K562 (cell line): ENCODE data around the gene FDPS. TPM values are rescaled to one million over a fixed set of nuclear protein-coding genes. Genes with fewer than 3 reads are reported as not detected.

ENCODE experiments used
- ARID2 ChIP-seq: fragments of 450-650 bp; IDR thresholded peaks from 2 replicates; pipeline ENCODE4 v1.6.1; 2017; ENCODE audit warnings: antibody characterized with exemption, mild to moderate bottlenecking
- ARID4B ChIP-seq: sonication (generic); formaldehyde crosslinking; IDR thresholded peaks from 2 replicates; pipeline ENCODE4 v1.8.0; 2022; ENCODE audit warnings: mild to moderate bottlenecking, missing genetic modification reagents
- ASH1L ChIP-seq: fragments of 450-650 bp; IDR thresholded peaks from 2 replicates; pipeline ENCODE4 v1.6.1; 2018; ENCODE audit warnings: borderline replicate concordance, mild to moderate bottlenecking, low read depth; ENCODE audit not compliant: partially characterized antibody
- CEBPZ ChIP-seq: fragments of 150-350 bp; IDR thresholded peaks from 2 replicates; pipeline ENCODE4 v1.6.1; 2014; ENCODE audit warnings: low read depth, mild to moderate bottlenecking, low read length, borderline replicate concordance
- NONO ChIP-seq, 2 experiments: fragments of 200-400 bp in 1 of 2; fragments of 450-650 bp in 1 of 2; formaldehyde crosslinking in 1 of 2; IDR thresholded peaks; 2 replicates each; pipeline ENCODE4 v1.6.1; 2017; ENCODE audit warnings: low read depth in 2 of 2, mild to moderate bottlenecking in 2 of 2, moderate library complexity in 2 of 2, low read length in 1 of 2
- PCBP1 ChIP-seq: fragments of 200-400 bp; formaldehyde crosslinking; IDR thresholded peaks from 2 replicates; pipeline ENCODE4 v1.6.1; 2018; ENCODE audit warnings: mild to moderate bottlenecking, low read depth, low read length; ENCODE audit not compliant: poor library complexity, severe bottlenecking
- PHF20 ChIP-seq: fragments of 450-650 bp; IDR thresholded peaks from 2 replicates; pipeline ENCODE4 v1.6.1; 2018; ENCODE audit not compliant: partially characterized antibody
- RREB1 ChIP-seq: fragments of 250-450 bp; sonication (Bioruptor Pico); IDR thresholded peaks from 2 replicates; pipeline ENCODE4 v1.4.0; 2020
- ZNF347 ChIP-seq: fragments of 450-650 bp; formaldehyde crosslinking; IDR thresholded peaks from 2 replicates; pipeline ENCODE4 v1.4.0; 2020; ENCODE audit warnings: low read depth, mild to moderate bottlenecking, moderate library complexity
- ZNF431 ChIP-seq: sonication (generic); formaldehyde crosslinking; IDR thresholded peaks from 2 replicates; pipeline ENCODE4 v1.8.0; 2022; ENCODE audit warnings: mild to moderate bottlenecking, missing genetic modification reagents
- ZNF79 ChIP-seq: fragments of 250-450 bp; sonication (Bioruptor Pico); IDR thresholded peaks from 2 replicates; pipeline ENCODE4 v1.4.0; 2020; ENCODE audit warnings: low read depth, mild to moderate bottlenecking, moderate library complexity
- ZNF830 ChIP-seq: fragments of 250-450 bp; sonication (Bioruptor Pico); IDR thresholded peaks from 2 replicates; pipeline ENCODE4 v1.5.0; 2021; ENCODE audit warnings: mild to moderate bottlenecking
- polyA plus RNA-seq, 8 experiments: library from polyadenylated mRNA; depleted of rRNA in 4 of 8; stranded (reverse) in 5 of 8; unstranded in 3 of 8; fragments of >200 nt; fragmentation: Nextera tagmentation in 2 of 8; fragmentation: Illumina TruSeq in 1 of 8; extraction: Ambion mirVana in 2 of 8; extraction: Trizol in 1 of 8; gene quantifications; 2 replicates each; pipeline versions ENCODE4 v1.2.1 to v1.2.3, GENCODE V29; 2011 to 2014; ENCODE audit warnings: inconsistent platforms in 1 of 8, missing spikeins in 1 of 8
- total RNA-seq, 7 experiments: library from RNA; depleted of rRNA in 6 of 7; stranded (reverse); fragments of >200 nt in 6 of 7; fragmentation: Illumina TruSeq in 2 of 7; extraction: Trizol in 2 of 7; gene quantifications; 2 replicates each; pipeline versions ENCODE4 v1.2.1 to v1.2.3, GENCODE V29; 2011 to 2021; ENCODE audit warnings: low replicate concordance in 1 of 7

The FDPS gene
- total and polyA plus RNA-seq, 9 of the 15 experiments (the other 6 are each of a cell fraction or from before 2014, with no cell fraction given): 247 to 884 (median 360) TPM

DNA sequence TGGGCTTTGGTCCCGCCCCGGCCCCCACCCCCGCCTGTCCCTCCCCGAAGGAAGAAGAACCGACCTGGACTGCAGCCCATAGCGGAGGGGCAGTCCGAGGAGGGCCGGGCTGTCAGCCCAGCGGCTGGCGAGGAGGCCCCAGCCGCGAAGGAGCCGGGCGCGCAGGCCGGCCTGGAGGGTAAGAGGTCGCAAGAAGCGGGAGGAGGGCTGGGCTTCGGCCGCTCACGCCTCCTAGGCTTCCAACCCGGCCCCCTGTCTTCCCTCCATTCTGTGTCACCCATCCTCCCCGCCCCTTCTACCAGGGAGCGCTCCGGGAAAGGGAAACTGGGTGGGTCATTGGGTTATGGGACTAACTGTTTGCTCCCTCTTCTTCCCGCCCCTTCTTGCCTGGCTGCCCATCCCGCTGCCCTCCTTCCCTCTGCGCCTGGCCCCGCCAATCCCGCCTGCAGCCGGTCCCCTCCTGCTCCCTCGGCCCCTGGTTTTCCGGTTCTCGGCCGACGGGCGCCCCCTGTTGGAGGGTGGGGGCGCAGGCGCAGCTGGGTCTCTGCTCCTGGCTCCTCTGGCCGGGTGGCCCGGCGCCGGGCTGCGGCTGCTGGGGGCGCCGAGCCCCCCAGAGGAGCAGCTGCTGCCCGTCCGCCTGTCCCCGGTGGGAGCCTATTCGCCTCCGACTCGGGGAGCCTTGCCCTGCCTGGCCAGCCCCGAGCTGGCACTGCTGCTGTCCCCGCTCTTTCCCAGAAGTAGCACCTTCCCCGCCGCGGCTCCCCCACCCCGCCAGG lies 14.5 kb downstream of the FDPS start (continued):
- 0 out of 2 replicates have a peak, but pooled peaks have one; percentile 68 for TF ChIP-seq RREB1 (CRISPR knock-in tag)
- TF ChIP-seq ARID4B (CRISPR knock-in tag): peak; percentile 81
- peak in 1 of 2 experiments; percentile 51; a peak in 1 of 4 replicates for TF ChIP-seq NONO (IDR thresholded peaks at IDR 0.05; ENCODE audit: low read depth in 2 of 2, low read length in 1 of 2)
- TF ChIP-seq ZNF830 (CRISPR knock-in tag): 0 out of 2 replicates have a peak, but pooled peaks have one; percentile 14
- TF ChIP-seq ARID2: 0 out of 2 replicates have a peak, but pooled peaks have one; percentile 31
- TF ChIP-seq CEBPZ: no peak
- TF ChIP-seq PCBP1: peak; percentile 31
- TF ChIP-seq ZNF79: no peak
- no peak for TF ChIP-seq ZNF347 (CRISPR knock-in tag)
- TF ChIP-seq ZNF431 (CRISPR knock-in tag): no peak
- peak; percentile 51 for TF ChIP-seq PHF20
- TF ChIP-seq ASH1L: no peak
